Effector CD8-positive, alpha-beta T cell (primary cell): ENCODE measurements around the gene GPR107.

Experiments used
- DNase-seq: peaks from one replicate; lab custom pipeline; 2025; lab: John Stamatoyannopoulos, UW

GPR107 gene

DNA sequence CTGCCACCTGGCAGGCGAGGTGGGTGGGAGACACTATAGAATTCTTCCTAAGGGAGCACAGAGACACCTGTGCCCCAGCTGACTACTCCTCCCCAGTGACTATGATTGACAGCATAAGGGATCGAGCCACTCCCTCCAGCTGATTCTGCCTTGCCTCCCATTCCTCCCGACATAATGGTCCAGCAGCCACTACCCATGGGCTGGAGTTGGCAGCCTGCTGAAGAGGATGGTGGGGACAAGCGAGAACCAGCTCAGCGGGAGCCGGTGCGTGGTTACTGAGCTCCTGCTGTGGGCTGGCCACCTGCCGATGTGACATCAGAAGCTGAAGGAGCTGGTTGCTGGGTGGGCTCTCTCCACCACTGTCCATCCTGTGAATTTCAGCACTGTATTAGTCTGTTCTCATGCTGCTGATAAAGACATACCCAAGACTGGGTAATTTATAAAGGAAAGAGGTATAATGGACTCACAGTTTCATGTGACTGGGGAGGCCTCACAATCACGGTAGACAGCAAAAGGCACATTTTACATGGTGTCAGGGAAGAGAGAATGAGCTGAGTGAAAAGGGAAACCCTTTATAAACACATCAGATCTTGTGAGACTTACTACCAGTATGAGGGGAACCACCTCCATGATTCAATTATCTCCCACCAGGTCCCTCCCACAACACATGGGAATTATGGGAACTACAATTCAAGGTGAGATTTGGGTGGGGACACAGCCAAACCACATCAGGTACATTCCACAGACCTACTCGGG is 106.4 kb downstream of the GPR107 start:
- no peak for DNase-seq

DNA sequence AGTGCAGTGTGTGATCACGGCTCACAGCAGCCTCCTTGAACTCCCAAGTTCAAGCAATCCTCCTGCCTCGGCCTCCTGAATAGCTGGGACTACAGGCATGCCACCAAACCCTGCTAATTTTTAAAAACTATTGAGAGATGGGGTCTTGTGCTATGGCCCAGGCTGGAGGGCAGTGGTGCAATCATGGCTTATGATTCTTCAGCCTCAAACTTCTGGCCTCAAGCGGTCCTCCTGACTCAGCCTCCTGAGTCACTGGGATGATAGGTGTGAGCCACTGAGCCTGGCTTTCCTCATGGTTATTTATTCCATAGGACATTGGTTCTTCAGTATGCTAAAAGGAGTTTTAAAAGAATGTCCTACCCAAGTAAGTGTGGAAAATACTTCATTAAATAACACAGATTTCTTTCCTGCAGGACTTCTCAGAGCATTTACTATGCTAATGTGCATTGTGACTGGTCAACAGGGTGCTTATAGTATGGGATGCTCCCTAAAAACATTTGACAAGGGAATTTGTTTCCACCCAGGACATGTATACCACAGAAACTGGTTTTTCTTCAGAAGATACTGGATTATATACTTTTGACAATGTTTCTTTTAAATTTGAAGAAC is 107.3 kb downstream of the GPR107 start:
- no peak for DNase-seq

DNA sequence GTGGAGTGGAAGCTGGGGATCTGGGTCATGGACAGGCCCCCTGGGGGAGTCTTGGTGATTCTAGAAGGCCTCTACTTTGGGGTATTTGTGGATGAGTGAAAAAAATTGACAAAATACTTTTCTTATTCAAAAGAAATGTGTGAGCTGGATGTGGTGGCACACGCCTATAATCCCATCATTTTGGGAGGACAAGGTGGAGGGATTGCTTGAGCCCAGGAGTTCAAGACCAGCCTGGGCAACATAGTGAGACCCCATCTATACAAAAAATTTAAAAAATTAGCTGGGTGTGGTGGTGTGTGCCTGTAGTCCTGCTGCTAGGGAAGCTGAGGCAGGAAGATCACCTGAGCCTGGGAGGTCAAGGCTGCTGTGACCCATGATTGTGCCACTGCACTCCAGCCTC is 111.9 kb downstream of the GPR107 start:
- no peak for DNase-seq

DNA sequence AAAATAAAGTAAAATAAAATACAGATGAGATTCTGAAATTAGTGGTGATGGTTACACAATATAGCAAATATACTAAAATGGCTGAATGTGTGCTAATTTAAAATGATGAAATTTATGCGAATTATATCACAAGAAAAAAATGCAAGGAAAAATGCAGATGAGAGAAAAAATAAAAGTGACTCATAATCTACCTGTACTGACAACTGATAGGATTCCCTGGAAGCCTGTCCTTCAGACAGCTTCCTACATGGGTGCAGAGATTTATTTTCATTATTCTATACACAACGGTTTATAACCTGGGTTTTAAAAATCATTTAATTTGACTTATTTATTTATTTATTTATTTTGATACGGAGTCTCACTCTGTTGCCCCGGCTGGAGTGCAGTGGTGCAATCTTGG is 112.7 kb downstream of the GPR107 start:
- DNase-seq = no peak

DNA sequence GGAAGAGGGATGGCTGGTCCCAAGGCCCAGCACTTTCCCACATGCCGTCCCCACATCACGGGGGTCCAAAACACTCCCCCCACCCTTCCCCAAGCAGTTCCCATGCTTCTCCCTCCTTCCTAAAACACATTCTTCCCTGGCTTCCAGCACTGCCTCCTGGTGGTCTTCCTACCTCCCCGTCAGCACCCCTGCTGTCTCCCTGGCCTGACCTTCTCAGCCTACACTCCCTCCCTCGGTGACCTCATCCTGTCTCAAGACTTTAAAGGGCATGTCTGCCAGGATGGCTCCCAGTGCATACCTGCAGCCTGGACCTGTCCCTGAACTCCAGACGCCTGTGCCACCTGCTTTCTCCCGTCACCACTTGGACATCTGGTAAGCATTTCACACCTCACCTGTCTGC is 114.2 kb downstream of the GPR107 start:
- DNase-seq = no peak

DNA sequence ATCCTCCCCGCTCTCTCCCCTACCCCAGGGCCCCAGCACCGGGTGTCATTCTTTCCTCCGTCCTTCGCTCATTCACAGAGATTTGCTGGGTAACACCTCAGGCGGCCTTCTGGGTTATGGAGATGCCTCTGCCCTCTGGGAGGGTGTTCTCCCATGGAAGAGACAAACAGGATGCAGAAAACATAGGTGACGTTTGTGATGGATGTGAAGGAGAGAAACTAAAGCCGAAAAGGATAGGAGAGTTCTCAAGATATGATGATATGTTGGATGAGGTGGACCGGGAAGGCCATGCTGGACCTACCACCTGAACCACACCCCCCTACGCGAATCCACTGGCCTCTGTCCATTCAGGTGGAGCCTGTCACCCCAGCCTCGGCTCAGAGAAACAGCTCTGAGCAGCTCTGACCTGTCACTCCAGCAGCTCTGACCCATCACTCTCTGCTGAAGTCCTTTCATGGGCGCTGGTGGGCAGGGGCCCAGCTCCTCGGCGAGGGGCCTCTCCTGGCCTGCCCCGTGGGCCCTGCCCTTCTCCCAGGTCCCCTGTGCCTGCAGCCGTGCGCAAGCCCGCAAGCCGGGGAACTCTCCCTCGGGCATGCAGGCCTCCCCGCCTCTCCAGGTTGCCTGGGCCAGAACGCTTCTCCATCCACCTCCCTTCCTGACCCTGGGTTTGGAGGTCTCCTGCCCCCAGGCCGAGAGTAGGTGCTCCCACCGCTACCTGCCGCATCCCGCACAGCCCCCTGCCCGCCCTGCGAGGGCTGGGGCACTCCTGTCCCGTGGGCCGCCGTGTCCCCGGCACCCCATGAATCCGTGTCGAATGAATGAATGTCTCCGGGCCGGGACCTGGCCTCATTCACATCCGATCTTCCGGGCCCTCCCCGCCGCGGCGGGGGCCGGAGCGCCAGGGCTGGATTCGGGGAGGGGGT is 117.8 kb downstream of the GPR107 start:
- DNase-seq = no peak

DNA sequence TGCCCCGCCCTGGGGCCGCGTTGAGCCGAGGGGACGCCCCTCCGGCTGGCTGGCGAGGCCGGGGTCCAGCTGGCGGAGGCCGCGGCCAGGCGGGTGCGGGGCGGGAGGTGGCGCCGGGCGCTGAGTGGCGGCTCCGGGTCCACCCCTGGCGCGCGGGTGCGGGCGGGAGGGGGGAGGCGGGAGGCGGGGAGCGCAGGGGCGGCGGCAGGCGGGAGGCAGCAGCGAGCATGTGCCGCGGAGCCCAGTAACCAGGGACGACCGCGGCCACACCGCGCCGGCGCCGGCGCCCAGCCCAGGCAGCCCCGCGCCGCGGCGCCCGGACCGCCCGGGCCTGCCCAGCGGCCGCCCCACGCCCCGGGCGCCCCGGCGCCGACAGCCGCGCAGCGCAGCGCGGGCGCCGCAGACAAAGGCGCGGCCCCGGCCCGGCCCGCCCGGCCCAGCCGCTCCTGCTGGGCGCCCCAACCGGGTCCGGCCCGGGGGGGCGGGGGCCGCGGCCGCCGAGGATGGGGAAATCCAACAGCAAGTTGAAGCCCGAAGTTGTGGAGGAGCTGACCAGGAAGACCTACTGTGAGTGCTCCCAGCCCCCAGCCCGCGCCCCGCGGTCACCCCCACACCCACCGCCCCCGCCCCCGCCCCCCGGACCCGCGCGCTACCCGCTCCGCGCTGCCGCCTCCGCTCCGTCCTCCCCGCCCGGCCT is 118.6 kb downstream of the GPR107 start, which contains the start of gene NCS1:
Gene NCS1, plus strand, starts transcription at position 244 of the 697 bp plus-strand sequence. Its CDS starts 260 bp downstream, at position 504.
- no peak for DNase-seq

DNA sequence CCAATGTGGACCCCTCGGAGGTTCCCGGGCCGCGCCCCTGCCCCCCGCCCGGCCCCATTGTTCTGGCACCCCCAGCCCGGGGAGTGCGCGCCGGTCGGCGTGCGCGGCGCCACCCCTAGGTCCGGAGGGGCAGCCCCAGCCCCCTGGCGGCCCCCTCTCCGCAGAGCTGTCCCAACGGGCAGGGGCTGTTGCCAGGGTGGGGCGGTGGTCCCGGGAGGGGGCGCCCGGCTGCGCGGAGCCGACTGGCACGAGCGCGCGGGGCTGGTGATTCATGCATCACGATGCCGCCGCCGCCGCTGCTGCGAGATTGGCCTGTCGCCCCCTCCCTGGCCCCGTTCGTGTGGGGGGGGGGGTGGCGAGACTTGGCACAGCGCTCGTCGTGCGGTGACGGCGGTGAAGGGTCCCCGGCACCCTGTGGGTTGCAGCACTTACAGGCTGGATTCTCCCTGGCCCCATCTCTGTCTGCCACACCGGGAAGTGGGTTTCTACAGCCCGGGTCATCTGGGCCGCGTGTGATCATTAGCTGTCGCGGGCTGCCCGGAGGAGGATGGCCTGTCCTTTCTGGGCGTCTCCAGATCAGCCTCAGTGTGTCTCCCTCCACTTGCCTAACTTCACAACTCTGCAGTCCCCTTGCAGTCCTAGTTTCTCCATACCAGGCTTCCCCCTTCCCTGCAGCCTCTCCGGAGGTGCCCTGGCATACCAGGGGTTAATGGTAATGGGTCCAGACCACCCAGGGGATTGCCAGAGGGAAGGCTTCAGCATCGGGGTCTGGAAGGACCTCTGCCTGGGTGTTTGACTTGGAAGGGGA is 119.4 kb downstream of the GPR107 start:
- no peak for DNase-seq

DNA sequence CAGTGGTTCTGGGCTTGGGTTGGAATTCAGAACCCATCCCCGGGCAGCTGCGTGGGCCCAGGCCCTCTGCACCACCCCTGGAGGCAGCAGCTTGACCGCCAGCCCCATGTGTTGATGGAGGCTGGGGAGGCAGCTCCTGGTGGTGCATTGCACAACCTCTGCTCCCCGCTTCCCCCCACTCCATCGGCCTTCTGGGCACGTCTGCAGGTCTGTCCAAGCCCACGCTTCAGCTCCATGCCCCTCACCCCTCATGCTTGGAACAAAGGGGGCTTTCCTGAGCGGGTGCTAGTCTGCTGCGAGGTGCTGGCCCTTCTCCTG is 119.9 kb downstream of the GPR107 start:
- no peak for DNase-seq

DNA sequence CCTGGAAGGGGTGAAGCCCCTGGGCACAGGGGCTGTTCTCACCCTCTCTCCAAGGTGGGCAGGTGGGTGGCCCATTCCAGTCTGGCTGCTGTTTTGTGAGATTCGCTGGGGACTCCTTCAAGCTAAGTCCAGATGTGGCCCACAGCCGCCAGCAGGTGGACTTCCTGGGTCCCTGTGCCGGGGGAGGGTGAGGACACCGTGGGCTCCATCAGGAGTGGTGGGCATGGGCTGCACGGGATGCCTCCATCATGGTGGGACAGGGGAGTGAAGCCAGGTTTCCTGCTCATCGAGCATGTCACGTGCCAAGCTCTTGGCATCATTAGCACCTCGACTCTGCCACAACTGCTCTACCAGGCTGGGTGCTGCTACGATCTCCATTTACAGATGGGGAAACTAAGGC is 120.3 kb downstream of the GPR107 start:
- DNase-seq = no peak

DNA sequence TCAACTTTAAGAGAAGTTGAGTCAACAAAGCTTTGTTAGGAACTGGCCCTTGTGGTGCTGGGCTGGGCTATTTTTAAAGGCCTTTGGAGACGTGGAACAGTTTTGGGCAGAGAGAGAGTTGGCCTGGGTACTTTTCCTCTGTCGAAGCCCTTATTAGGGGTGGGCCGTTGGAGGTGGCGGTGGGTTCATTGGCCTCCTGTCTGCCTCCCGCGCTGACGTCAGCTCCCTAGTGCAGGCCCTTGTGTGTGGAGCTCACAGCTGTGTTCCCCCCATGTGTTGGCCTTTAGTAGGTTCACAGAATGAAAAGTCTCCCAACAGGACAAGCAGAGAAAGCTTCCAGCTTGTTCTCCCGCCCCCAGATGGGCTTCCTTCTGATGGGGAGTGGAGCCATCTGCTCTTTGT is 121.2 kb downstream of the GPR107 start:
- DNase-seq = no peak

DNA sequence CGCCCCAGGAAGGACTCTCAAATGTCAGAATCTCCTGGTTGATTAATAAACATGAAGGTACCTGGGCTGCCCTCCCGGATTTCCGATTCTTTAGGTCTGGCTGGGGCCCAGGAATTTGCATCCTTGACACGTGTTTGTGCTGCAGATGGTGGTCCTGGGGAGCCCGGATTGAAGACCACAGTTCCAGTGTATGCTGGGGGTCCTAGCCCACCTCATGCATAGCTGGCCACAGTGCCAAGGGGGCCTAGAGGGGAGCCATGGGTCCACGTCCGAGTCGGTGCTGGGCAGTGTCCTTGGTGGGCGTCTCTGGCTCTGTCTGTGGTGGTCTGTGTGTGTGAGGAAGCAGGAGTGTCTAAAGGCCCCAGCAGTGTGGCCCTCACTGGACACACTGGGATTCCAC is 121.6 kb downstream of the GPR107 start:
- DNase-seq = no peak

DNA sequence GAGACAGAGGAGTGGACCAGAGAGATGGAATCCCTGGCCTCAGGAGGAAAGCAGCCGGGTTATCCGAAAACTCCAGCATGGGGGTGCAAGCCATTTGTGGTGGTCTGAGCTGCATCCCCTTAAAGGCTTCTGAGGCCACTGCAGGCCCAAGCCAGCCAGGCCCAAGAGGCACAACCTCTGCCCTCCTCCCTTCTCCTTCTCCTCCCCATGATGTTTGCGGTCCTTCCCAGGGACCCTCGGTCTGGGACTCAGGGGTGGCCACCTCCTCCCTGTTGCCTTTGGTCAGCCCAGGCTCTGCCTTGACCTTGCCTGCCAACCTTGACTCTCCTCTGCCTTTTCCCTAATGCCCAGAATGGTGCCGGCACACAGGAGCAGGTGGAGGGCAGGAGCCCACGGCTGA is 123.1 kb downstream of the GPR107 start:
- DNase-seq = no peak

DNA sequence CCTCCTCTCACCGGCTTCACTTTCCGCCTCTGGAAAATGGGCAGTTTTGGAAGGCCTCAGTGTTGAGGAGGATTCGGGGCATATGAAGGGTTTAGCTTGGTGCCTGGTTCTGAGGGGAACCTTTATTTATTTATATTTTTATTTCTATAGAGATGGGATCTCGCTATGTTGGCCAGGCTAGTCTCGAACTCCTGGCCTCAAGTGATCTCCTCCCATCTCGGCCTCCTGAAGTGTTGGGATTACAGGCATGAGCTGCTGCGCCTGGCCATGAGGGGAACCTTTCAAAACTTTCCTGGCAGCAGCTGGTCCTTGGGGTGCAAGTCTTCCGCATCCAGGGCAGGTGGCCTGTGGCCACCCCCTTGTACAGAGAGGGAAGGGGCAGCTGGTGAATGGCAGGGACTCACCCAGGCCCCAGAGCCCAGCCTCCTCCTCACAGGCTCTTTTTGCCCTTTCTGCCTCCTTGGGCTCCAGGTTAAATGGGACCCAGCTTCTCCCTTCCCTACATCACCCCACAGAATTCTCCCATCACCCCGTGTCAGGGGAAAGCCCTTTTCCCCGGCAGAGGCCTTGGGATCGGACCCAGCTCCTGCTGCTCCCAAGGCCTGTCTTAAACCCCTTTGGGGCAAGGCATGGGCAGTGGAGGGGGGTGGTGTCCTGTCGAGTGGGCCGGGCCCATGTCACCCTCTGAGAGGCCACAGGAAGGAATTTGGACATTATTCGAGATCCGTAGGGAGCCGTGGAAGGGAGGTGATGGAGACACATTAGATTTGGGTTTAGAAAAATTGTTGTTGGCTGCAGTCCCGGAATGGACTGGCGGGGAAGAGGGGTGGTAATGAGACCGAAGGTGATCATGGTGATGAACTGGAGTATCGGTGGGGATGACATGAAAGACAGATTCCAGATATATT is 124.4 kb downstream of the GPR107 start:
- no peak for DNase-seq

DNA sequence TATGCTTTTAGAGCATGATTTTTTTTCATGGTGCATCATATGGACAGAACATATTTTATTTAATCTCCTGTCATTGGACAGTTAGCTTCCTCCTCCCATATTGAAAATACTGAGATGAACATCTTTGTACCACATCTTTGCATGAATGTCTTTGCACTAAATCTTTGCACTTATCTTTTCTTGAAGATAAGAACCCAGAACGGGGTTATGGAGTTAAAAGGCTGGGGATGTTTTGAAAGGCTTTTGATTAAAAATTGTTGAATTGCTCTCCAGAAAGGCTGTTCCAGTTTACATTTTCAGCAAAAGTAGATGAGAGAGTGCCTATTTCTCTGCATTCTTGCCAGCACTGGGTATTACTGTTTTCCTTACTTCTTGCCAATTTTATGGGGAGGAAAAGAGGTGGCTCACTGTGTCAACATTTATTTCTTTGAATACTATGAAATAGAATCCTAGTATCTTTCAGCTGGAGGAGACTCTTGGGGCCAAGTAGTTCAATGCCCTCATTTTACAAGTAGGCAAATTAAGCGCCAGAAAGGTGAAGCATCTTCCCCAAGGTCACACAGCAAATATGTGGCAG is 125.7 kb downstream of the GPR107 start:
- DNase-seq = no peak

DNA sequence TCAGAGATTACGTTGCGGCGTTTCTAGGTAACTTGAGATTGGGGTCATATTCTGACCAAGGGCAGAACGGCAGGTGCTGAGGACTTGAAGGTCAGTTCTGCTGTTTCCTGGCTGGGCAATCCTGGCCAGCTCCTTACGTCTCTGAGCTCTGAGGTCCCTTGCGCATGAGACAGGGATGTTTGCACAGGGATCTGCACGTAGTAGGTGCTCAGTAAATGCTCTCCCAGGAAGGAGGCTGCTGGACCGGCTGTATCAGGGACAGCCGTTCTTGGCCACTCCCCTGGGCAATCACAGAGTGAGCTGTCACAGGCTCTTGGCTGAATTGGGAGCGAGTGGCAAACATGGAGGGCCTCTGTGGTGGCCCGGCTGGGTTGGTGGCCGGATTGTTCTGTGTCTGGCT is 126.8 kb downstream of the GPR107 start:
- no peak for DNase-seq

DNA sequence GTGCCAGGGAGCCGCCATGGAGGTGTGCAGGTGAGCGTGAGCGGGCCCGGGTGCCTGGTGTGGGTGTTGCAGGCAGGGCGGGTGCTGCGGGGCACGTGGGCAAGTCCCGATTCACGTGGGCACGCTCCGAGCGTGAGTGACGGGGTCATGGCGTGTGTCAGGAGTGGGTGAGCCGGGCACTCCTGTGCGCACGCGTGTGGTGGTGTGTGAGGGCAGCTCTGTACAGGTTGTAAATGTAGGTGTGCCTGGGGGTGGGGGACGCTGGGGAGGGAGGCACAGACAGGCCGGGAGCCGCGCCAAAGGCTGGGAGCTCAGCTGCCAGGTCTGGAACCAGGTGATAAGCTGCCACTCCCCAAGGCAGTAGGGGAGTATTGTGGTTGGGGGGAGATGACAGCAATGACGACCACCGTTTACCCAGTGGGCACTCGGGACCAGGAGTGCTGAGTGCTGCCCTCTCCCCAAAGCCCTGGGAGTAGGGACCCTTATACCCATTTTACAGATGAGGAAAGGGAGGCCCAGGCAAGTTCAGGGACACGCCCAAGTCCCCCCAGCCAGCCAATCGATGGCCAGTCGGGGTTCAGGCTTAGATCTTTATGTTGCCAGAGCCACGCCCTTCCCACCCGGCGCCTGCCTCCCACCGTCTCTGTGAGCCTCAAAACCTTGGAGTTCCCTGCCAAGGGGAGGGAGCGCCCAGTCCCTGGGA is 128.1 kb downstream of the GPR107 start:
- no peak for DNase-seq

DNA sequence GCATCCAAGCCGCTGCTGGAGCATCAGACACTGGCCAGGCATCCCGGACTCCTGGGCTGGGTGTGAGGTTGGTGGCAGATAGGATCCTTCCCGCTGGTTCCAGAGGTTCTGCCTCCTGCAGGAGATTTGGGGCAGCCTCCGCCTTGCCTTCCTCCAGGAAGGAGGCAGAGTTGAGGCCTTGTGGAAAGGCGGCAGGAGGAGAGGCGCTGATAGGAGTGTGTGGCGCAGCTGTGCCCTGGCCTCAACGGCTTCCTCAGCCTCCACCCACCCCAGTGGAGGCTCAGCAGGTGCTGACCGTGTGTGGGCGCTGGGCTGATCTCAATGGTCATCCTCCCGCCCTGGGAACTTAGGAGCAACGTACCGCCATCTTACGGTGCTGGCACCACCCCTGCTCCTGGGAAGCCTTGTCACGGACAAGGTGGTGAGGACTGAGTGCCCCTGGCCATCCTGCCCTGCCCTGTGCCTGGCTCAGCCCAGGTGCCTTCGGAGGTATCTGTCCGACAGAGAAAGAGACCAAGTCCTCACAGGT is 128.7 kb downstream of the GPR107 start:
- DNase-seq = no peak
